Activated naive CD8-positive, alpha-beta T cell treated with anti-CD3 and anti-CD28 coated beads, Interleukin-2, amount 50 U/mL, for 24 hours (primary cell): Measurements from ENCODE around the gene SLCO2A1.

Source experiments
- ATAC-seq: fragments of 150-1000 bp; cut with Tn5 transposase; one replicate; pipeline ENCODE4 v1.10.0; 2021
- DNase-seq: peaks from one replicate; pipeline ENCODE4 v3.0.0; 2021
- H3K27ac Mint-ChIP-seq: one replicate; pipeline ENCODE4 v1.8.0; 2021; ENCODE audit warnings: mild to moderate bottlenecking, mixed read lengths
- H3K27me3 Mint-ChIP-seq: one replicate; pipeline ENCODE4 v1.8.0; 2021; ENCODE audit warnings: mixed read lengths
- H3K36me3 Mint-ChIP-seq: one replicate; pipeline ENCODE4 v1.8.0; 2021; ENCODE audit warnings: low read depth, mixed read lengths
- H3K4me1 Mint-ChIP-seq: one replicate; pipeline ENCODE4 v1.8.0; 2021; ENCODE audit warnings: mixed read lengths
- H3K4me3 Mint-ChIP-seq: one replicate; pipeline ENCODE4 v1.8.0; 2021; ENCODE audit warnings: mild to moderate bottlenecking, moderate library complexity, mixed read lengths
- H3K9me3 Mint-ChIP-seq: one replicate; pipeline ENCODE4 v1.8.0; 2021; ENCODE audit warnings: mixed read lengths

The SLCO2A1 gene

DNA sequence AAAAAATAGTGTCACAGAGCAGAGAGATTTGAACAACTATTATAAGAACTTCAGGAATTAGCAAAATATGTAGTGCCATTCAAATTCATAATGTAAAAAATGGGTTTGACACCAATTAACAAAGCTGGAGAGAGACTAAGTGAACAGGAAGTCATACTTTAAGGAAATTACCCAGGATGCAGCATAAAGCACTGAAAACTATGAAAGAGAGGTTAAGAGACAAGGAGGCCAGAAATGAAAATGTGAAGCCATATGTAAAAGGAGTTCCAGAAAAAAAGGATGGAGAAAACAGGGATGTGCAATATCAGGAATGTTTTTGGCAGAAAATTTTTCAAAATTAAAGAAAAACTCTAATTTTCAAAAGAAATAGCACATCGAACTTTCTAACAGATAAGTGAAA lies 57.6 kb downstream of the SLCO2A1 start:
- ATAC-seq = no peak
- Mint-ChIP-seq H3K27ac (no peak overlapping the region), H3K27me3 (peaks cover 2% of the 10 kb centered on the region), H3K4me1 (no peaks in the 10 kb centered on the region), H3K4me3 (no peak overlapping the region), H3K36me3 (no peaks in the 10 kb centered on the region), H3K9me3 (peaks cover 4% of the 10 kb centered on the region)
- DNase-seq = no peak

DNA sequence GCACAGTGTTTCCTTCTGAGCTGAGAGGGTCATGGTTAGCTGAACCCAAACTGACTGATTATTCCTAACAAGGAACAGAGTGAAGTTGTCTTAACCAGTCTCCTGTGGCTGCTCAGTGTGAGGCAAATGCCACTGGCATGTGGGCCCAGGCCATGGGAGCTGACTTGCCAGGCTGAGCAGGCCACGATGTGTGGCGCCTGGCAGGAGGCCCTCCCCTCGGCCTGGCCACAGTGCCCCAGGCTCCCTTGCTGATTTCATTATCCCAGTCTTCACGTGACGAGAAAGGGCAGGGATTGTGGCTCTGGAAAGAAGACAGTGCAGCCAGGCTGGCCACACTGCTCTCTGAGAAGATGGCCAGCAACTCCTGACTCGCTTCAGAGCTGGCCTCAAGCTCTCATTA lies 58.8 kb downstream of the SLCO2A1 start:
- ATAC-seq (no peak), DNase-seq (no peak)
- H3K27me3 Mint-ChIP-seq = peaks cover 2% of the 10 kb centered on the region
- no peaks in the 10 kb centered on the region for H3K4me1 Mint-ChIP-seq
- H3K36me3 Mint-ChIP-seq = no peaks in the 10 kb centered on the region
- H3K27ac Mint-ChIP-seq = no peak overlapping the region
- peaks cover 4% of the 10 kb centered on the region for H3K9me3 Mint-ChIP-seq
- no peak overlapping the region for H3K4me3 Mint-ChIP-seq

DNA sequence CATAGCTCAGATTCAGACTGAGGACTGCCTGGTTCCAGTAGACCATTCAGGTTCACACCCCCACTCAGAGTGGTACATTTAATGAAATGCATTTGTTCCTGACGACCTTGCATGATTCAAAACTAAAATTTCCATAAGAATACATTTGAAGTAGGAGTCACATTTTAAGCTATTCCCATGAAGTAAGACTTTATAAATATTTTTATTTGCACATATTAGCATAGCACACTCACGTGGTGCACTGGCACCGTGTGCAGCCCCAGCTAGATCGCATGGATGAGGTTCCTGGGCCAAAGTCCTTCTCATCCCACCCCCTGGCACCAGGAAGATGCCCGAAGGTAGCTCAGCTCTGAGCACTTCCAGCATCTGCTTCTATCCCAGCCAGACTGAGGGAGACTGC lies 59.4 kb downstream of the SLCO2A1 start:
- Mint-ChIP-seq H3K36me3 (no peaks in the 10 kb centered on the region), H3K4me3 (no peak overlapping the region), H3K9me3 (peaks cover 4% of the 10 kb centered on the region), H3K27me3 (peaks cover 2% of the 10 kb centered on the region), H3K27ac (no peak overlapping the region), H3K4me1 (no peaks in the 10 kb centered on the region)
- DNase-seq = no peak
- ATAC-seq = no peak

DNA sequence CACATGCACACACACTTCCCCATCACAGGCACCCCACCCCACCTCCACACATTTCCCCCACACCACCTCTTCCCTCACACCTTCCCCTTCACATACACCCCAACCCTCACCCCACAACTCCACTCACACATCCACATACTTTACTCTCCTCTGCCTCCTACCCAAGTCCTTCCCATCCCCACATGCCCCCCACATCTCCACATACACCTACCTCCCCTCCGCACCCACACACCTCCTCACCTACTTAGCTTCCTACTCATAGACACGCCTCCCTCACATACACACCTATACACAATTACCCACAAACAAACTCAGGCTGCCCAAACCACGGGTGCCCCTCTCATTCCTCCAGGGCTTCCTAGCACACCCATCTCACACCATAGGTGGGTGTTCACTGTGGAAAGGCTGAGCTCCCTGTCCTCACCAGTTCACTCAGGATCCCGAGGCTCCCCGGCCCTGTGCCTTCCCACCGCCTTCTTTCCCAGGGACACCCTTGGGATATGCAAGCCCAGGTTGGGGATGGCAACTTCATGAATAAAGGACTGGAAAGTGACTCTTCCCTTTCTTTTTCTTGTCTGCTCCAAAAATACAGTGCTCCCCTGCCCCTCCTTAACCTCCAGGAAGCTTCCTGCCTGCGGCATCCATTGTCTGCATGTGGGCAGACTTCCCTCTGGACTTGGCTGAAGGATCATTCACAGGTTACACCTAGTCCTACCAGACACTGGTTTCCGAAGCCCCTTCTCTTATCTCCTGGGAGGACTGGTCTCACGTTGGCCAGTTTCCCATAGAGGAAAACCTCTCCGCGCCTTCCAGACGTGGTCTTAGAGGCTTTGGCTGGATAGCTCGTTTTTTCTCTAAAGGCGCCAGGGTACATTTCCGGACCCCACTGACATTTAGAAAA lies 61.5 kb downstream of the SLCO2A1 start:
- Mint-ChIP-seq H3K36me3 (no peaks in the 10 kb centered on the region), H3K9me3 (peaks cover 4% of the 10 kb centered on the region), H3K4me3 (no peak overlapping the region), H3K27me3 (peaks cover 2% of the 10 kb centered on the region), H3K27ac (no peak overlapping the region), H3K4me1 (no peaks in the 10 kb centered on the region)
- ATAC-seq (no peak), DNase-seq (no peak)

DNA sequence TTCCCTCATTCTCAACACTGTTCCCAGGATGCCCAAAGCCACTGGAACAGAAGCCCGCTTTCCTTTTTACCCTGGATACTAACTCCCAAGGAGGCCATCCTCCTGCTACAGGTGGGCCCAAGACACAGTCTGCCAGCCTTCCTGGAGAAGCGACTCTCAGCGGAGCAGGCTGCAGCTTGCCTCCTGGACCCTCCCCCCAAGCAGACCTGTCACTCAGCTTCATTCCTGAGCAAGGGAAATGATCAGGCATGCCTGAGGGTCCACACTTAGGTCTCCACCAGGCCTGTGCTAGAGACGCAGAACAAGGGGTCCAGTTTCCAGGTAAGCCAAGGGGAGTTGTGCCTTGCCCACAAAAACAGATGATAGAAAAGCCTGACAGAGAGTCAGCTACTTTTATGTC lies 62.8 kb downstream of the SLCO2A1 start:
- ATAC-seq (no peak), DNase-seq (no peak)
- no peaks in the 10 kb centered on the region for H3K36me3 Mint-ChIP-seq
- peaks cover 2% of the 10 kb centered on the region for H3K27me3 Mint-ChIP-seq
- no peak overlapping the region for H3K4me3 Mint-ChIP-seq
- peaks cover under 1% of the 10 kb centered on the region for H3K9me3 Mint-ChIP-seq
- H3K4me1 Mint-ChIP-seq = no peaks in the 10 kb centered on the region
- H3K27ac Mint-ChIP-seq = no peak overlapping the region

- Mint-ChIP-seq H3K9me3 (no peaks in the 10 kb centered on the region), H3K27me3 (peaks cover 2% of the 10 kb centered on the region), H3K4me3 (no peak overlapping the region), H3K36me3 (no peaks in the 10 kb centered on the region), H3K27ac (no peak overlapping the region), H3K4me1 (no peaks in the 10 kb centered on the region)
- ATAC-seq (no peak), DNase-seq (no peak)
These were observed 63.8 kb downstream of the SLCO2A1 start for GRCh38 chr3:133965906-133966305.

DNA sequence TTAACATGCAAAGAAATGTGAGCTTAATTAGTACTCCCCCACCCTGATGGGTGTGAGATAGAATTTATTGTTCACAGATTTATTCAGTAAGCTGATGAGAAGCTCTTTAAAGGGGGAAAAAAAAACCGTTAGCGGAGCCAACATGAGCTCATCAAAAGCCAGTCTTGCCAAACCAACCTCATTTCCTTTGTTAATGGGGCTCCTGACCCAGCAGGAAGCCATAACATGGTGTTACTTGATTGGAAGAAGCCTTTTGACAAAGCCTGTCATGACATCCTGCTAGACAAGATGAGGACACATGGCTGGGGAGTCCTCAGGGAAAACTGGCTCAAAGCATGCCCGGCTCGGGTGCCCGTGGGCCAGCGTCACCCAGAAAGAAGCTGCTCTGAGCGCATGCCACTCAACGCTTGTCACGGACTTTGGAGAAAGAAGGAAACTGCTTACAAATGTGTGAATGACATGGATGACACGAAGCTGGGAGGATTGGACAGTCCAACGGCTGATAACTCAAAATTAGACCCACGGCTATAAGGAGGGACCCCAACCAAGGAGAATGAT lies 64.6 kb downstream of the SLCO2A1 start:
- no peak for ATAC-seq
- DNase-seq = no peak
- H3K4me3 Mint-ChIP-seq = no peak overlapping the region
- H3K27me3 Mint-ChIP-seq = peaks cover 2% of the 10 kb centered on the region
- H3K9me3 Mint-ChIP-seq = no peaks in the 10 kb centered on the region
- H3K27ac Mint-ChIP-seq = no peak overlapping the region
- no peaks in the 10 kb centered on the region for H3K4me1 Mint-ChIP-seq
- no peaks in the 10 kb centered on the region for H3K36me3 Mint-ChIP-seq

GRCh38 chr3:133964547-133964946 lies 65.2 kb downstream of the SLCO2A1 start:
- H3K4me3 Mint-ChIP-seq = no peak overlapping the region
- no peaks in the 10 kb centered on the region for H3K9me3 Mint-ChIP-seq
- no peaks in the 10 kb centered on the region for H3K4me1 Mint-ChIP-seq
- H3K27me3 Mint-ChIP-seq = peaks cover 2% of the 10 kb centered on the region
- ATAC-seq = no peak
- H3K36me3 Mint-ChIP-seq = no peaks in the 10 kb centered on the region
- DNase-seq = no peak
- no peak overlapping the region for H3K27ac Mint-ChIP-seq

GRCh38 chr3:133963657-133964396 lies 65.9 kb downstream of the SLCO2A1 start:
- Mint-ChIP-seq H3K27me3 (peaks cover 2% of the 10 kb centered on the region), H3K4me1 (no peaks in the 10 kb centered on the region), H3K36me3 (no peaks in the 10 kb centered on the region), H3K27ac (no peak overlapping the region), H3K4me3 (no peak overlapping the region), H3K9me3 (no peaks in the 10 kb centered on the region)
- ATAC-seq (no peak), DNase-seq (no peak)

GRCh38 chr3:133962849-133963248 lies 66.9 kb downstream of the SLCO2A1 start:
- Mint-ChIP-seq H3K9me3 (no peaks in the 10 kb centered on the region), H3K4me3 (no peak overlapping the region), H3K36me3 (no peaks in the 10 kb centered on the region), H3K4me1 (no peaks in the 10 kb centered on the region), H3K27me3 (peaks cover 2% of the 10 kb centered on the region), H3K27ac (no peak overlapping the region)
- ATAC-seq = no peak
- no peak for DNase-seq

DNA sequence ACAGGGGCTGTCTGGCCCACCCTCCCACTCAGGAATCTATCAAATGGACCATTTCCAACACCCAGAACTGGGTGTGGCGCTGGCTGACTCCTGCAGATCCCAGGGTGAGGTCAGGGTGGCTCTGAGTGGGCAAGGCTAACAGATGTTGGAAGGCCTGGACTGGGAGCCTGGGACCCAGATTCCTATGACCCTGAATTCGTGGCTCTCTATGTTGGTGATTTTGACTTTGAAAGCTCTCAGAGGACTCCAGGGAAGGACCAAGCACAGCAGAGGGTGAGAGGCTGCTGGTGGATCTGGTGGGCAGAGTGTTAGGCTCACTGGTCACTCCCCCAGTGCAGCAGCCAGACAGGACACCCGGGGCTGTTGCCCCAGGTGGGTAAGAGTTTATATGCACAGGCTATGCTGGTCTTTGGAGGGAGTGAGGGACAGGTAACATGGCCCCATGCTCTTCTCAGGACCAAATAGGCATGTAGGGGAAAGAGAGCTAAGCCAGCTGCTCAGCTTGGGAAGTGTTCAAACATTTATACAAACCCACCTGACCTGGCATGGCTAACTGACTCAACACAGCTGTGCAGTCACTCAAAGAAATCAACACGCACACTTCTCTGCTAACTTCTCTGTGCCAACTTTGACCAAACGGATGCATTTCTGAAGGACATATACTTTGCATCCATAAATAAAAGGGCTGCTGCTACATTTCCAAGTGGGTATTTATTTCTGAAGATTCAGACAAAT lies 71.5 kb downstream of the SLCO2A1 start:
- Mint-ChIP-seq H3K27me3 (no peaks in the 10 kb centered on the region), H3K27ac (no peak overlapping the region), H3K36me3 (no peaks in the 10 kb centered on the region), H3K4me1 (no peaks in the 10 kb centered on the region), H3K9me3 (no peaks in the 10 kb centered on the region), H3K4me3 (no peak overlapping the region)
- ATAC-seq (no peak), DNase-seq (no peak)

- no peak for DNase-seq
- H3K27ac Mint-ChIP-seq = no peak overlapping the region
- ATAC-seq = no peak
- H3K9me3 Mint-ChIP-seq = no peaks in the 10 kb centered on the region
- H3K4me1 Mint-ChIP-seq = no peaks in the 10 kb centered on the region
- H3K4me3 Mint-ChIP-seq = no peak overlapping the region
- H3K27me3 Mint-ChIP-seq = no peaks in the 10 kb centered on the region
- no peaks in the 10 kb centered on the region for H3K36me3 Mint-ChIP-seq
These were observed 72.7 kb downstream of the SLCO2A1 start for GRCh38 chr3:133956982-133957381.

DNA sequence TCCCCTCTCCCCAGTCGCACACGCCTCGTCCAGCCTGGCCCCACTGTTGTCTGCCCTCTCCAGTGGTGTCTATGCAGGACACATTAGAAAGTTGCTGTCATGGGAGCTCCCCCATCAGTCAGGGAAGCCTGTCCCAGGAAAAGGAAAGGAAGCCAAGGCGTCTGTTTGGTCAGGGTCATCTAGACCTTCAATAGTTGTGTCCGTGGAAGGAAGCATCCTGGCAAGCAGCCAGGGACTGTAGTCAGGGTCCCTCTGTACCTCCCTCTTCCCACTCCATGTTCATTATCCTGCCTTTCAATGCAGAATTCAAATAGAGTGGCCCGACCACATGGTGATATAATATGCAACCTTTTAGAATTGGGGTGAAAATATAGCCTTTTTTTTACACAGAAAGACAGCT lies 73.4 kb downstream of the SLCO2A1 start:
- DNase-seq (no peak), ATAC-seq (no peak)

DNA sequence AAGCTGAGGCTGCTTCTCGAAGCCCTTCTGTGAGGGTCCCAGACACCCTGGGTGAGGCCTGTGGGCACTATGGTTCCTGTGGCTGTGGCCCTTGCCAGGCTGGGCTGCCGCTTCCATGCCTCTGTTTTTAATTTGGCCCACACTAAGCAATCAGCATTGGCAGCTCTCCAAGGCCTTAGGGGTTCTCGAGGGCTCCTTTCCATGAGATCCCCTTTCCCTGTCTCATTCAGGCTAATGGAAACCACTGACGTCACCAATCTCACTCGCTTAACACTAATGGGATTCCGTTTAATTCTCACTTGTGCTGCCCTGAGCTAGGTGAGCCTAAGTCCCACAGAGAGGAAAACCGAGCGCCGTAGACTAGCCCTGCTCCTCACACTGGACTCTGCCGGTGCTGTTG lies 73.8 kb downstream of the SLCO2A1 start:
- Mint-ChIP-seq H3K4me1 (no peaks in the 10 kb centered on the region), H3K9me3 (no peaks in the 10 kb centered on the region), H3K27ac (no peak overlapping the region), H3K27me3 (no peaks in the 10 kb centered on the region), H3K36me3 (no peaks in the 10 kb centered on the region), H3K4me3 (no peak overlapping the region)
- no peak for ATAC-seq
- DNase-seq = no peak

More for the DNA sequence above, 73.4 kb downstream of the SLCO2A1 start:
- Mint-ChIP-seq H3K36me3 (no peaks in the 10 kb centered on the region), H3K27me3 (no peaks in the 10 kb centered on the region), H3K4me1 (no peaks in the 10 kb centered on the region), H3K27ac (no peak overlapping the region), H3K4me3 (no peak overlapping the region), H3K9me3 (no peaks in the 10 kb centered on the region)
